Muscle layer of duodenum (tissue), 2 donors: Measurements from ENCODE around the gene MAFF.

ENCODE experiments used
- H3K27ac ChIP-seq: one replicate; pipeline ENCODE4 v1.7.0; 2013; ENCODE audit warnings: mild to moderate bottlenecking, low read length
- H3K27me3 ChIP-seq: one replicate; pipeline ENCODE4 v1.7.0; 2013; ENCODE audit warnings: low read depth, mild to moderate bottlenecking, control low read depth, low read length
- H3K36me3 ChIP-seq, 2 donors: one replicate each; pipeline ENCODE4 v1.7.0; 2013; ENCODE audit warnings: low read length in 2 of 2, control low read depth in 1 of 2, mild to moderate bottlenecking in 1 of 2; ENCODE audit not compliant: insufficient read depth in 2 of 2, control insufficient read depth in 1 of 2
- H3K4me1 ChIP-seq, 2 donors: one replicate each; pipeline ENCODE4 v1.7.0; 2013; ENCODE audit warnings: low read length in 2 of 2, mild to moderate bottlenecking in 2 of 2, control low read depth in 1 of 2, moderate library complexity in 1 of 2; ENCODE audit not compliant: insufficient read depth in 2 of 2, control insufficient read depth in 1 of 2
- H3K4me3 ChIP-seq, 2 donors: one replicate each; pipeline ENCODE4 v1.7.0; 2013; ENCODE audit warnings: low read length in 2 of 2, low read depth in 1 of 2, mild to moderate bottlenecking in 1 of 2
- H3K9me3 ChIP-seq, 2 donors: one replicate each; pipeline ENCODE4 v1.7.0; 2013; ENCODE audit warnings: low read length in 2 of 2, control low read depth in 1 of 2, mild to moderate bottlenecking in 1 of 2; ENCODE audit not compliant: control insufficient read depth in 1 of 2
- donor health status: healthy.

Gene MAFF

DNA sequence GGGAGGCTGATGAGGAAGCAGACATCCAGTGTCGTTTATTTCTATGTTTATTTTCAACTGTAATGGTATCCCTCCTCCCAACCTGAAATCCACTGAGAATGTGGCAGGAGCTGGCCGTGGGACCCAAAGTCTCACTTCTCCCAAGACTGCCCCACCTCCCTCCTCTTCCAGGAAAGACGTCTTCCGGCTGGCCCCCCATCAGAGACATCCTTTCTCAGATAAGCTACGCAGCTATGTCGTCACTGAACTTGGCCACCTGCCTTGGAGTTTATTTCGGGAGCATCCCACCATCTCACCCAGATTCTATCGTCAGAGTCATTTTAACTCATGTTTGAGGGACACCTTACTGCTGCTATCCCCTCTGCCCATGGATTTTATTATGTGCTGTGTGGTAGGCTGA lies 57.1 kb downstream of the MAFF start:
- no peak overlapping the region for H3K4me3 ChIP-seq
- H3K27me3 ChIP-seq: no peaks in the 10 kb centered on the region
- no peaks in the 10 kb centered on the region for H3K36me3 ChIP-seq
- H3K4me1 ChIP-seq: peaks cover 30 to 58% of the 10 kb centered on the region in 2 donors
- no peaks in the 10 kb centered on the region for H3K9me3 ChIP-seq
- peak overlapping the region; percentile 67 for H3K27ac ChIP-seq

DNA sequence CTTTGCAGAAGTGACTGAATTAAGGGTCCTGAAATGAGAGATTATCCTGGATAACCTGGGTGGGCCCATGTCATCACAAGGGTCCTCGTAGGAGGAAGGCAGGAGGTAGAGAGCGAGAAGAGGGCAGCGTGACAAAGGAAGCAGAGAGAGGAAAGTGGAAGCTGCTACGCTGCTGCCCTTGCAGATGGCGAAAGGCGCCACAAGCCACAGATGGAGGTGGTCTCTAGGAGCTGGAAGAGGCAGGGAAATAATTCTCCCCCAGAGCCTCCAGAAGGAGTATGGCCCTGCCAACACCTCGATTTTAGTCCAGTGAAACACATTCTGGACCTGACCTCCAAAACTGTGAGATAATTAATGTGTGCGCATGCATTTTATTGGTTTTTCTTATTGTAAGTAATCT lies 57.6 kb downstream of the MAFF start:
- H3K9me3 ChIP-seq: no peaks in the 10 kb centered on the region
- no peaks in the 10 kb centered on the region for H3K36me3 ChIP-seq
- no peak overlapping the region for H3K4me3 ChIP-seq
- H3K27me3 ChIP-seq: no peaks in the 10 kb centered on the region
- peak overlapping the region; percentile 67 for H3K27ac ChIP-seq
- H3K4me1 ChIP-seq: peaks cover 30 to 61% of the 10 kb centered on the region in 2 donors

GRCh38 chr22:38260761-38261681 lies 59.2 kb downstream of the MAFF start:
- H3K27ac ChIP-seq: peak overlapping the region; percentile 45
- no peaks in the 10 kb centered on the region for H3K36me3 ChIP-seq
- no peaks in the 10 kb centered on the region for H3K27me3 ChIP-seq
- no peaks in the 10 kb centered on the region for H3K9me3 ChIP-seq
- peaks cover 32 to 76% of the 10 kb centered on the region in 2 donors for H3K4me1 ChIP-seq
- H3K4me3 ChIP-seq: peak overlapping the region in 1 of 2 donors; percentile 33

- H3K36me3 ChIP-seq: no peaks in the 10 kb centered on the region
- H3K27ac ChIP-seq: peak overlapping the region; percentile 24
- no peak overlapping the region for H3K4me3 ChIP-seq
- no peaks in the 10 kb centered on the region for H3K27me3 ChIP-seq
- H3K9me3 ChIP-seq: no peaks in the 10 kb centered on the region
- peaks cover 37 to 76% of the 10 kb centered on the region in 2 donors for H3K4me1 ChIP-seq
These were observed 60.4 kb downstream of the MAFF start for GRCh38 chr22:38262051-38262795.

DNA sequence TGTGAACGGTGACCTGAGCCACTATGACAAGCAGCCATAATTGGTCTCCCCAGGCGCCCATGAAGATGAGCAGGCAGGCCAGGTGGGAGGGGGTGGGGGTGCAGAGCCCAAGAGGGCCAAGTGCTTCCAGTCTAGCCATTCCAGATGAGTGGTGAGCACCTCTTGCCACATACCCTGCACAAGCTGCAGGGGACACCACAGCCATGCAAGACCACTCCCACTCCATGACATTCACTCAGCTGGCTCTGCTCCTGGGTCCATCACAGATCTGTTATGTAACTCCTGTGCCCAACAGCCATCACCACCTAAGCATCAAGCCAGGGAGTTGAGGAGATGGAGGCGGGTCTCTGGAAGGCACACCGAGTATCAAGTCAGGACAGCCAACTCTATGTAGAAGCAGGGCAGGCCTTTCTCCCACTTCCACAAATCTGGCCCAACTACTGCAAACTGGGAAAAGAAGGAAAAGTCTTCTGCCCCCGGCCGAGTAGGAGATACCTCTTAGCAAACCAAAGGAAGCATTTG lies 62.6 kb downstream of the MAFF start:
- Histone ChIP-seq H3K27me3 (no peaks in the 10 kb centered on the region), H3K9me3 (no peaks in the 10 kb centered on the region), H3K36me3 (no peaks in the 10 kb centered on the region), H3K27ac (no peak overlapping the region), H3K4me3 (no peak overlapping the region), H3K4me1 (peaks cover 20 to 68% of the 10 kb centered on the region in 2 donors)
